Vagina (tissue), 2 donors: ENCODE results near the gene SNX33.

ENCODE experiments used
- POLR2A ChIP-seq, 2 donors: fragments of 450-650 bp; IDR thresholded peaks; one replicate each; pipeline ENCODE4 v1.6.1; 2017; ENCODE audit warnings: antibody characterized with exemption in 2 of 2, mild to moderate bottlenecking in 2 of 2, moderate library complexity in 2 of 2
- POLR2AphosphoS5 ChIP-seq, 2 donors: sonication (generic); formaldehyde crosslinking; IDR thresholded peaks; one replicate each; pipeline ENCODE4 v1.9.0; 2017; ENCODE audit warnings: antibody characterized with exemption in 2 of 2, mild to moderate bottlenecking in 2 of 2, low read depth in 1 of 2; ENCODE audit not compliant: insufficient read depth in 1 of 2
- TF ChIP-seq, protein P1 (sequence below), 3 experiments: fragments of 450-650 bp in 2 of 3; fragments of 200-600 bp in 1 of 3; sonication (generic) in 1 of 3; IDR thresholded peaks; one replicate each; pipeline ENCODE4 v1.5.1; 2017 to 2019; ENCODE audit warnings: antibody characterized with exemption in 3 of 3, mild to moderate bottlenecking in 2 of 3, moderate library complexity in 2 of 3

DNA sequence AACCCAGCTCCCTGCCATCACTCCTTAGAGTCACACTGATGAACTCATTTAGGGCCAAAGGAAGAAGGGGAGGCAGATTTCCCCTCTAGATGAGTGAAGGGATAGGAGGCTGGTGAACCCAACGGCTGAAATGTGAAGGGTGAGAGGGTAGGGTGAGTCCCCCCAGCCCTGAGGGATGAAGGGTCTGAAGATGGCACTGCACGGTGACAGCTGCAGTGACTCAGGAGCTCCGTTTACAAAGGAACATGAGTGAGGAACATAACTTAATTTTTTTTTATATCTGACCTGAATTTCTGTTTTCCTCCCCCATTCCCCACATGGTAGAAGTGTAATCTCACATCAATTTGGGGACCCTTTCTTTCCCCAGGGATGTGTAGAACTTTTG is 14.0 kb downstream of the SNX33 start:
- TF ChIP-seq, protein P1, sequence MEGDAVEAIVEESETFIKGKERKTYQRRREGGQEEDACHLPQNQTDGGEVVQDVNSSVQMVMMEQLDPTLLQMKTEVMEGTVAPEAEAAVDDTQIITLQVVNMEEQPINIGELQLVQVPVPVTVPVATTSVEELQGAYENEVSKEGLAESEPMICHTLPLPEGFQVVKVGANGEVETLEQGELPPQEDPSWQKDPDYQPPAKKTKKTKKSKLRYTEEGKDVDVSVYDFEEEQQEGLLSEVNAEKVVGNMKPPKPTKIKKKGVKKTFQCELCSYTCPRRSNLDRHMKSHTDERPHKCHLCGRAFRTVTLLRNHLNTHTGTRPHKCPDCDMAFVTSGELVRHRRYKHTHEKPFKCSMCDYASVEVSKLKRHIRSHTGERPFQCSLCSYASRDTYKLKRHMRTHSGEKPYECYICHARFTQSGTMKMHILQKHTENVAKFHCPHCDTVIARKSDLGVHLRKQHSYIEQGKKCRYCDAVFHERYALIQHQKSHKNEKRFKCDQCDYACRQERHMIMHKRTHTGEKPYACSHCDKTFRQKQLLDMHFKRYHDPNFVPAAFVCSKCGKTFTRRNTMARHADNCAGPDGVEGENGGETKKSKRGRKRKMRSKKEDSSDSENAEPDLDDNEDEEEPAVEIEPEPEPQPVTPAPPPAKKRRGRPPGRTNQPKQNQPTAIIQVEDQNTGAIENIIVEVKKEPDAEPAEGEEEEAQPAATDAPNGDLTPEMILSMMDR (IDR thresholded peaks at IDR 0.05): no peak
- TF ChIP-seq POLR2A (IDR thresholded peaks at IDR 0.05): no peak
- no peak for TF ChIP-seq POLR2AphosphoS5 (IDR thresholded peaks at IDR 0.05; ENCODE audit: insufficient read depth in 1 of 2, low read depth in 1 of 2)
